ENCODE data around the gene FAM163B.

DNA sequence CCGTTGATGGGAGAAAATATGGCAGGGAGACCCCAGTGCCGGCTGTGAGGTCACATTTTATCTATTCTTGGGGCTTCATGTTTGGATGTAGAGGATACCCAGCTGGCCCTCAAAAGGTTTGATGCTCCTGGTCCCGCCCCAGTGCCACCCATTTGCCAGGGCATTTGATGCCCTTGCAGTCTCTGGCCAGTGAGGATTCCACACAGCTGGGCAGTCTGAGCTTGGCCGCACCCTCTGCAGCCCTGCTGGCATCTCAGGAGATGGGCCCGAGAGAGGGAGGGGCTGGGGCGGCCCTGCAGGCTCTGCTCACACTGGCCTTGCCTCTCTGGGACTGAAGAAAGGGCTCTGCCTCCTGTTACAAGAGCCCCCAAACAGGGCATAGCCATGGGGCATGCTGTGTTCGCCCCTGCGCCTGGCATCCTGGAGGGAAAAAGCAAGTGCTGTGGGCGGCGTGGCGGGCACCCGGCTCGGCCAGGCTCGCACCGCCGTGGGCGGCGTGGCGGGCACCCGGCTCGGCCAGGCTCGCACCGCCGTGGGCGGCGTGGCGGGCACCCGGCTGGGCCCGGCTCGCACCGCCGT is 47.1 kb downstream of the FAM163B start:
- TF ChIP-seq CTCF (IDR thresholded peaks at IDR 0.05) (no peak), POLR2A (IDR thresholded peaks at IDR 0.05) (no peak)
